Skeletal muscle tissue (tissue), 4 donors: ENCODE measurements around the gene GRK4. TPM values are rescaled to one million over a fixed set of nuclear protein-coding genes. Genes with fewer than 3 reads are reported as not detected.

Experiments
- H3K27ac ChIP-seq: one replicate; pipeline ENCODE4 v1.7.0; 2013; ENCODE audit warnings: mild to moderate bottlenecking, low read depth, low read length, inconsistent platforms
- H3K27me3 ChIP-seq, 3 donors: one replicate each; pipeline ENCODE4 v1.7.0; 2013; ENCODE audit warnings: low read length in 3 of 3; ENCODE audit not compliant: control insufficient read depth in 3 of 3, insufficient read depth in 3 of 3
- H3K36me3 ChIP-seq, 3 donors: one replicate each; pipeline ENCODE4 v1.7.0; 2013; ENCODE audit warnings: low read length in 3 of 3; ENCODE audit not compliant: control insufficient read depth in 3 of 3, insufficient read depth in 3 of 3
- H3K4me1 ChIP-seq, 3 donors: one replicate each; pipeline ENCODE4 v1.7.0; 2013; ENCODE audit warnings: low read length in 3 of 3, mild to moderate bottlenecking in 3 of 3; ENCODE audit not compliant: control insufficient read depth in 3 of 3, insufficient read depth in 3 of 3
- H3K4me3 ChIP-seq, 3 donors: one replicate each; pipeline ENCODE4 v1.7.0; 2013; ENCODE audit warnings: low read length in 3 of 3
- H3K9ac ChIP-seq, 3 donors: one replicate each; pipeline ENCODE4 v1.7.0; 2013; ENCODE audit warnings: low read length in 3 of 3, mild to moderate bottlenecking in 3 of 3, moderate library complexity in 2 of 3, low read depth in 1 of 3
- H3K9me3 ChIP-seq, 3 donors: one replicate each; pipeline ENCODE4 v1.7.0; 2013; ENCODE audit warnings: low read length in 3 of 3; ENCODE audit not compliant: control insufficient read depth in 3 of 3
- total RNA-seq: library from RNA; depleted of rRNA; stranded (reverse); fragments of >200 nt; gene quantifications from one replicate; pipeline ENCODE4 v1.2.3, GENCODE V29; 2014
- donor health status: Osteomylitis.

Gene GRK4
- total RNA-seq, 1 donor from 2014 or later, result 12.5 TPM

DNA sequence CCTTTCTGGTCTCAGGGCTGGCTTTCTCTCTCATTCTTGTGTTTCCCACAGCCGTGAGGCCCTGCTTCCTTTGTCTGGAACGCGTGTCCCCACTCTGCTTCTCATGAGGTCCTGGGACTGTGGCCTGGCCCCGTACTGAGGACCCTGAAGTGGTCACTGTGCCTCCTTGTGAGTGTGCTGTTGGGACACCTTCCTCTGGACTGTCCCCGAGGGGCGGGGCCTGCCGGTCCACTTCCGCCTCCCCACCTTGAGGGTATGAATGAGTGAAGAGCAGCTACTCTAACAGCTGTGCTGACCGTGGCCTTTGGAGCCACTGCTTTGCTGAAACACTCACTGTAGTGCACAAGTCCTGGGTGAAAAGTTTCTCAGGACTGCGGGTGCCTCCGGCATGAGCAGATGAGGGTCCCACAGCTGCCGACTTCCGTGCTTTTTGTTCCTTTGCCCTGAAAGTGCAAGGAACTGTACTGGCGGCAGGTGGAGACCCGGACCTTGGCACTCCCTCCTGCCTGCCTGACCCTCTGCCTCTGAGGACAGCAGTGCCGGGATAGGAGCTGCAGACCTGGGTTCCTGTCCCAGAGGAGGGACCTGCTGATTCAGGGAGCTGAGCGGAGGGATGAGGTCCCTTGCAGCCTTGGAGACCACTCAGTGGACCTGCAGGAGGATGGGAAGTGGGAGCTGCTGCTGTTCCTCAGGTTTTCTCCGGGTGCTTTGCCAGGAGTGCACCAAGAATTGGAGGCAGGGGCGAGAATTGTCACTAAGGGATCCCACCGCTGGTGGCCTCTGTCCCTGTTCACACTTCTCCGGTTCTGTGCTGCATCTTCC is 73.0 kb downstream of the GRK4 start:
- Histone ChIP-seq H3K9me3 (no peaks in the 10 kb centered on the region), H3K4me3 (no peak overlapping the region), H3K4me1 (peaks cover 15 to 24% (median 19%) of the 10 kb centered on the region in 3 donors), H3K36me3 (no peaks in the 10 kb centered on the region), H3K27me3 (peaks cover 0 to 3% (median 0%) of the 10 kb centered on the region in 3 donors), H3K9ac (no peak overlapping the region), H3K27ac (no peak overlapping the region)

- Histone ChIP-seq H3K4me3 (peak overlapping the region; percentile 31 to 54 (median 52)), H3K36me3 (no peaks in the 10 kb centered on the region), H3K9ac (peak overlapping the region; percentile 45 to 51 (median 46)), H3K9me3 (no peaks in the 10 kb centered on the region), H3K27ac (peak overlapping the region; percentile 56), H3K4me1 (peaks cover 29 to 41% (median 31%) of the 10 kb centered on the region in 3 donors), H3K27me3 (peaks cover 0 to 3% (median 0%) of the 10 kb centered on the region in 3 donors)
Measured at GRCh38 chr4:3037957-3038461, 74.6 kb downstream of the GRK4 start.

DNA sequence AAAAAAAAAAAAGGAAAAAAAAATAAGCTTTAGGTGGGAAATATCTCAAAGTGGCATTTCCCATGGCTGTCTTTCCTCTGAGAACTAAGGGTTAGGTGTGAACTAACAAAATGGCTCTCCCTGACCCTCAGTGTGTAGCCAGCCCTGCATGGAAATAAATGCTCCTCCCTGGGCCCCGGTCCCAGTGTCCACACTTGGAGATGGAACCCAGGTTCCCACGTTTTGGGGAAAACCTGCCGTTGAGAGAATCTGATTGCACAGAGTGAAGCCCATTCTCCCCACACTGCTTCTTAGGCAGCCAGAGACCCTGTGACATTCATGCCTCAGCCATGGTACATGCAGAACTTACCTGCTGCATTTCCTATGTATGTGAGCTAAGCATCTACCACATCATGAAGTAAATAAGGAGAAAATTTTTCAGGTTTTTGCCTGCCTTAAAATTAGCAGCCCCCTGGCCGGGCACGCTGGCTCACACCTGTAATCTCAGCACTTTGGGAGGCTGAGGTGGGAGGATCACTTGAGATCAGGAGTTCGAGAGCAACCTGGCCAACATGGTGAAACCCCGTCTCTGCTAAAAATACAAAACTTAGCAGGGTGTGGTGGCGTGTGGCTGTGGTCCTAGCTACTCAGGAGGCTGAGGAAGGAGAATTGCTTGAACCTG is 76.5 kb downstream of the GRK4 start:
- Histone ChIP-seq H3K27me3 (no peaks in the 10 kb centered on the region), H3K36me3 (no peaks in the 10 kb centered on the region), H3K4me3 (no peak overlapping the region), H3K9ac (no peak overlapping the region), H3K27ac (no peak overlapping the region), H3K9me3 (no peaks in the 10 kb centered on the region), H3K4me1 (peaks cover 29 to 50% (median 31%) of the 10 kb centered on the region in 3 donors)

- H3K4me3 ChIP-seq, result peak overlapping the region; percentile 73 to 91 (median 85)
Measured at GRCh38 chr4:3040452-3041191, 77.3 kb downstream of the GRK4 start.

DNA sequence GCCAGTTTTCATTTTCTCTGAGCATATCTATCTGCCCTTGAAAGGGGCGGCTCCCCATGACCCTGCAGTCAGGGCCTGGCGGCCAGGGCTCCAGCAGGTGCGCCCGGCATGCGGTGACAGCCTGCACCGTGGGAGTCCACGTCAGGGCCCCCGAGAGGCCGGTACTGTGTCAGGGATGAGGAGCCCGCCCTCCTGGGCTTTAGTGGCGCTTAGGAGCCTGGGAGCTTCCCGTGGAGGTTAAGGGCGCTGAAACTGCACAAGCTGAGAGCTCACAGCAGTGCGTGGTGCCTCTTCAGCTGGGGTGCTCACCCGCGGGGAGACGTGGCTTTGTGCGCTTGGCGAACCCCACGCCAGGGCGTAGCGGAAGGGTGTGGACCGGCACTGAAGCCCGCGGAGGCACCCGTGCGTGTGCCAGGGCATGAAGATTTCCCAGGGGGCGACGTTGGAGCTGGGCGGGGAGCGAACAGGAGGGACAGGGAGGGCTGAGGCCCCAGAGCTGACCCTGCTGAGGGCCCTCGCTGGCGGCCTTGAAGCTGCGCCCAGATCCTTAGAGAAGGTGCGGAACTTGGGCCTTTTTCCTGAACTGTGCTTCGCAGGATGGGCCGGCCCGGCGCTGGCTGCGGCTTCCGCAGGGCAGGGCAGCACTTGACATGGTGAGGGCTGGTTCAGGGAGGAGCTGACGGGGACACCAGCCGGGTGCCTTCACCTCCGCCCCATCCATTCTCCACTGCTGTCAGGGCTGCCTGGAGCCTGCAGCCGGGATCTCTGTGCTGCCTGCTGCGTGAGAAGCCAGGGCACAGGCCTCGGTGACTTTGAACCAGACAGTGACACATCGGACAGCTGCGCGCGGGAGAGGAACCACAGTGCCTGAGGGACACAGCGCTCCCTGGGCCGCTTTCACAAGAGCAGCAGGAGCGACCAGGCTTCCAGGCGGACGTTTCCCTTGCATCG is 78.1 kb downstream of the GRK4 start:
- H3K27ac ChIP-seq, result peak overlapping the region; percentile 86
- H3K27me3 ChIP-seq, result no peaks in the 10 kb centered on the region
- H3K9me3 ChIP-seq, result no peaks in the 10 kb centered on the region
- peaks cover 29 to 57% (median 31%) of the 10 kb centered on the region in 3 donors for H3K4me1 ChIP-seq
- no peaks in the 10 kb centered on the region for H3K36me3 ChIP-seq
- peak overlapping the region; percentile 86 to 91 (median 89) for H3K9ac ChIP-seq
- H3K4me3 ChIP-seq, result peak overlapping the region; percentile 73 to 91 (median 85)

More at GRCh38 chr4:3040452-3041191, 77.3 kb downstream of the GRK4 start:
- H3K9me3 ChIP-seq, result no peaks in the 10 kb centered on the region
- H3K27ac ChIP-seq, result peak overlapping the region; percentile 86
- H3K4me1 ChIP-seq, result peaks cover 29 to 57% (median 31%) of the 10 kb centered on the region in 3 donors
- peak overlapping the region; percentile 86 to 91 (median 89) for H3K9ac ChIP-seq
- no peaks in the 10 kb centered on the region for H3K36me3 ChIP-seq
- H3K27me3 ChIP-seq, result no peaks in the 10 kb centered on the region

GRCh38 chr4:3042226-3042625 is 78.9 kb downstream of the GRK4 start:
- peak overlapping the region; percentile 73 to 91 (median 85) for H3K4me3 ChIP-seq
- no peaks in the 10 kb centered on the region for H3K27me3 ChIP-seq
- H3K9me3 ChIP-seq, result no peaks in the 10 kb centered on the region
- H3K9ac ChIP-seq, result peak overlapping the region; percentile 86 to 91 (median 89)
- peak overlapping the region; percentile 86 for H3K27ac ChIP-seq
- H3K4me1 ChIP-seq, result peaks cover 27 to 54% (median 30%) of the 10 kb centered on the region in 3 donors
- H3K36me3 ChIP-seq, result no peaks in the 10 kb centered on the region

- peaks cover 22 to 50% (median 23%) of the 10 kb centered on the region in 3 donors for H3K4me1 ChIP-seq
- no peaks in the 10 kb centered on the region for H3K36me3 ChIP-seq
- no peak overlapping the region for H3K4me3 ChIP-seq
- no peaks in the 10 kb centered on the region for H3K27me3 ChIP-seq
- H3K27ac ChIP-seq, result no peak overlapping the region
- H3K9ac ChIP-seq, result no peak overlapping the region
- no peaks in the 10 kb centered on the region for H3K9me3 ChIP-seq
Measured at GRCh38 chr4:3043282-3044020, 80.1 kb downstream of the GRK4 start.

DNA sequence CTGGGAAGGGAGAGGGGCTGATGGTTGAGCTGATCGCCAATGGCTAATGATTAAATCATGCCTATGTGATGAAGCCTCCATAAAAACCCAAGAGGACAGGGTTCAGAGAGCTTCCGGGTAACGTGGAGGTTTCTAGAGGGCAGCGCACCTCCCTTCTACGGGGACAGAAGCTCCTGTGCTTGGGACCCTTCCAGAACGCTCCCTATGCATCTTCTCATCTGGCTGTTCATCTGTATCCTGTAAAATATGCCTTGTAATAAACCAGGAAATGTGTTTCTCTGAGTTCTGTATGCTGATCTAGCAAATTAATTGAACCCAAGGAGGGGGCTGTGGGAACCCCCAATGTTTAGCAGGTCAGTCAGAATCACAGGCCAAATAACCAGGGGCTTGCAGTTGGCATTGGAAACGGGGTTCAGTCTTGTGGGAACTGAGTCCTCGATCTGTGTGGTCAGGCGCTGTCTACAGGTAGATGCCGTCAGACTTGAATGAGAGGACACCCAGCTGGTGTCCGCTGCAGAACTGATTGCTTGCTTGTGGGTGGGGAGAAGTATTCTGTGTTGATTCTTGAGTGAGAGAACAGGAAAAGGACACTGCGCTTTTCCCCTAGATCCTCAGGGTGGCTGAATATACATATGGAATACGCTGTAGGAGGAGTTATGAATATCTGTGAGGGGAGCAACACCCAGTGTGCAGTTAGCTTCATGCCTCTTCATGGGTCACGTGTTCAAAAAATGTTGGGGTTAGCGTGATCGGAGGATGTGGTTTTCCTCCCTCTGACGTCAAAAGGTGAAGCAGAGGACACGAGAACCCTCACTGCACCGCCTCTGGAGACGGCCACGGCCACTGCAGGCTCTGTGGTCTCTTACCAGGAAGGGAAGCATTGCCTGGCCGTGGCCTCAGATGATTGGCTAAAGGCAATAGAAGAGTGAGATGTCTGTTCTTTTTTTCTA is 81.8 kb downstream of the GRK4 start:
- Histone ChIP-seq H3K36me3 (no peaks in the 10 kb centered on the region), H3K9me3 (no peaks in the 10 kb centered on the region), H3K27ac (no peak overlapping the region), H3K27me3 (no peaks in the 10 kb centered on the region), H3K4me3 (no peak overlapping the region), H3K4me1 (peaks cover 22 to 48% (median 23%) of the 10 kb centered on the region in 3 donors), H3K9ac (no peak overlapping the region)
